ENCODE data around the gene HAND2.

HAND2 gene

DNA sequence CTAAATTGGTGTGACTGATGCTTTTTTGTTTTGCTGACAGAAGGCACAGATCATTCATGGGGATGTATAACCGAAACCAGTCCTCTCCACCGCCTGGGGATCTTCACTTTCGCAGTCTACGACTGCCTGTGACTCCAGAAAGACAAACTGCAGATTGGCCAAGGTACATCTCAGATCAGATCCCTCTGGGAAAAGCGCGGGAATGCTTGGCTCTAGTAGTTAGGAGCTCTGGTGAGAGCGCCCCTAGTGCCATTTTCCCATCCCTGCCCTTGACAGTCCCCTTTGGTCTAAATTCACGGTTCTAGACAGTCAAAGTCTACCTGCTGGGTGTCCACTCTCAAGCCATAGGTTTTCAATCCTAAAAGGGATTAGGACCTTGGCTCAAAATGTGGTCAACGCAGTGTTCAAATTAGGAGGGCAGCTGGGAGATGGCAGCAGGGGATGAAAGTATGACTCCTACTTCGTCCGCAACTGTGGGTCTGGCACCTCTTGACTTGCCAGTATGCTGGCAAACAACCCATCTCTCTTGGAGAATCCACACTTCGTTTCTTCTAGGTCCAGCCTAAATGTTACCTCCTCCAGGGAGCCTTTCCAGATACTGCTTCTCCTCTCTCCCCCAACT is 6.9 kb upstream of the HAND2 start:
- no peak for DNase-seq (ENCODE audit: low read depth, low spot score)

DNA sequence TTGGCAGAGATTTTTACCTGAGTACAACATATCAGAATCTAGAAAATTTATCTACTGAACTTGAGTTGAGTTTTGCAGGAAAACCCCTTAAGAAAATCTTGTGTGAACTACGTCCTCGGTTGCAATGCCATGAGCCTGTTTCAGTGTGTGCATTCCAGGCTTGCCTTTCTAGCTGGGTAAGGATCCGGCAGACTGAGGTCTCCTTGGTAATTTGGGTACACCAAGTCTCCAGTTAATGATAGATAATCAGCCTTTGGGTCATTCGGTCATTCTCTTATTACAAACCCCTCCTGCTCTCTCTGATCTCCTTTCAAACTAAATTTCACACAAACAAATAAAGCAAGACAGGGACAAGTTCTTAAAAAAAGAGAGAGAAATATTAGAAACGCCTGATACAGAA is 5.9 kb upstream of the HAND2 start:
- no peak for DNase-seq (ENCODE audit: low read depth, low spot score)

DNA sequence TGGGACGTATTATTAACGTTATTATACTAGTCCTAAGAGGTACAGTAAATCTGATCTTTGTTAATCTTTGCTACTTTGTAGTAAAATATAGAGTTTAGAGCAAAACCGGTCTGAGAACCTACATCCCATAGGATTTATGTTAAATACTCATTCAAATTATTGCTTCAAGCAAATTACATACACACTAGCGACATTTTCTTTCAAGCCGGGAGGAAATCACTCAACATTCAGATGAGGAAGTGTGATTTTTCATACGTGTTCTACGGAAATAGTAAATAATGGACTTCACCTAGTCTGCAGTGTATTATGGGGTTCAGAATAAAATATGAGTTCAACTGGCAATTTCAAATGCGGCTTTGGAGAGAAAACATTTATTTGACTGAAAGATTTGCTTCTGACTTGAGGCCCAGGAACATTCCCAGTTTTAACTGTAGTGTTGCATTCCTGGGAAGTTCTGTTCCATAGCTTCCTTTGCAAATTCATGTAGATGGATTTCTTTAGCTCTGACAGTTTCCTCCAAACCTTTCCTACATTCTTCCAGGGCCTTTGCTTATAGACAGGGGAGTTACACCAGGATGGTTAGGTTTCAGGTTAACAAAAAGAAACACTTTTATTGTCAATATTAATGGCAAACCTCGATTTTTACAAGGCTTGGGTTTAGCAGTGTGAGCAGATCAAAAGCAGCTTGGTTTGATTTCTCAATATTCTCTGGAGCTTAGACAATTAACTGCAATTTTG is 5.3 kb upstream of the HAND2 start:
- DNase-seq (ENCODE audit: low read depth, low spot score): no peak

DNA sequence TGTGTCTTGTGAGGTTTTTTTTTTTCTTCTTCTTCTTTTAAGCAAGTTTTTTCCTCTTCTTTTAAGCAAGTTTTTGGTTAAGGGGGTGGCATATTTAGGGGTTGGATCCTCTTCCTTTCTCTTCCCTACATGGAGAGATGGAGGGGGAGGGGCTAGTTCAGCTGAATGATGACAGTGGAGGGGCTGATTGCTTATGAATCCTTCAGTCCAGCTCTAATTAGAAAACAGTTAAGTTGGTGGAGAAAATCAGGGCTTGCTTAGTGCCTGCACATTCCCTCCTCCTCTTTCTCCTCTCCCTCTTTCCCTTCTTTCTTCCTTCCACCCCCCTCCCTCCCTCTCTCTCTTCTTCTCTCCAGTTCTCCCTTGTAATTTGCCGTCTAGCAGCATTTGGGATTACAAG is 4.4 kb upstream of the HAND2 start:
- no peak for DNase-seq (ENCODE audit: low read depth, low spot score)

DNA sequence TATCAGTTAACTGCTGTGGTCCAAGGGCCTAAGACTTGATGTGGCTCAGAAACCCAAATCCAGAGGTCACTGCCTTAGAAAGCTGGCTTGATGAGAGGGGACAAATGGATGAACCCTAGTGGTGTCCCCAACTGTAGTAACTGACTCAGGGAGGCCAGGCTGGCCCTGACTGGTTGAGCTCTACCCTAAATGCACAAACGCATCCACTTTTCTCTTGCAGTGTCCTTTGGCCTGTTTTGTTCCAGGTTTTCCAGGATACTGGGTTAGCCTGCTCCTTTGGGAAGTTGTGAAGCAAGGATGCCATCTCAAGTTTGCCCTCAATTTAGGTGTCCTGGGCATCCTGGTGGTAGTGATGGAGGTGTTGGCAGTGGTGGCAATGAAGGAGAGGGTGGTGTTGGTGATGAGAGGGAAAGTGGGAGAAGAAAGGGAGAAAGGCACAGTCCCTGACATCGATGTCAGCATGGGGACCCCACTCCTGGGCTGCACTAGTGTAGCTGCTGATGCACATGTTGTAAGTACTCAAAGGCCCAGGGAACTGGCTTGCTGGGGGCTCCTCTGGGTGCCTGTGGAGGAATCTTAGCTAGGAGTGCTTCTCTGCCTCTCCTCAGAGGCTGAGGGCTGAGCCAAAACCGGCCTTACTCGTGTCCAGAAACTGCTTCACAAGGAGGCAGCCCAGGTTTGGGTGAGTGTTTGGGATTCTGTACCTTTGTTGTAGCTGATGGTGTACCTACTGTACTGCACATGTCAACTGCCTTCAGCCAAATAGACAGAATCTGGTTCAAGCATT is 2.9 kb upstream of the HAND2 start:
- no peak for DNase-seq (ENCODE audit: low read depth, low spot score)

DNA sequence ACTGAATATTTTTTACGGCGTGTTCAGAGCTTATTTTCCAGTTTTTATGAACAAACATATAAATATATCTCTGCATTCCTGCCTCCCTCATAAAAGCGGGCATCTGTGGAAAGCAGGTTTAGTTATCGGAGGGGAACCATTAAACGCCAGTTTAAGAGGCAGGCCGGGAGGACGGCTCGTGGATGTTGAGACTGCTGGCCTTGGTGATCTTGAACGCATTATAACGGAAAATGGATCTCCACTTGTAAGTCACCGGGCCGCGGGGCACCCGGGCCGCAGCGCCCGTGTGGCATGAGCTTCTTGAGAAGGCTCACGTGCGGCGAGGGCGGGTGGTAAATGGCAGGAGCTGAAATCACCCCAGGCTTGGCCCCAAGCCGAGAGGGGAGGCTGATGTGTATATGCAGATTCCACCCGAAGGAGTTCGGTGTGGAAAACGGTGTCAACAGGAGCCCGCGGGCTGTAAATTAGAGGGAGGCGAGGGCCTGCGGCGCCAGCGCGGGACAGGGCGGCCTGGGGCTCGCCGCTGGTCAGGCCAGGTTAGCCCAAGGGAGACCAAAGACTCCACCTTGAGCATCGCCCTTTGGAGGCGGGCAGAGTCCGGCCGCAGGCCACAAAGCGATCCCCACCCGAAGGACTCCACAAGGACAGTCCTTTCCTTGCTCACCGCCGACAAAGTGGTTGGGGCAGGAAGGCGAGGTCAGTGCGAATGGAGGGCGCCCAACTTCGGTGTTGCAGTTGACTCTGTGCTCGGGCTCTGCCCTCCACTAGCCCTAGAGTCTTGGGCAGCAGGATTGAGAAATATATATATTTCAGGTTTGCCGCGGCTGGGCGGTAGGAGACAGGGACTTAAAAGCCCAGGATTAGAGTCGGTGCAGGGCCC is 1.3 kb upstream of the HAND2 start:
- DNase-seq (ENCODE audit: low read depth, low spot score): no peak

DNA sequence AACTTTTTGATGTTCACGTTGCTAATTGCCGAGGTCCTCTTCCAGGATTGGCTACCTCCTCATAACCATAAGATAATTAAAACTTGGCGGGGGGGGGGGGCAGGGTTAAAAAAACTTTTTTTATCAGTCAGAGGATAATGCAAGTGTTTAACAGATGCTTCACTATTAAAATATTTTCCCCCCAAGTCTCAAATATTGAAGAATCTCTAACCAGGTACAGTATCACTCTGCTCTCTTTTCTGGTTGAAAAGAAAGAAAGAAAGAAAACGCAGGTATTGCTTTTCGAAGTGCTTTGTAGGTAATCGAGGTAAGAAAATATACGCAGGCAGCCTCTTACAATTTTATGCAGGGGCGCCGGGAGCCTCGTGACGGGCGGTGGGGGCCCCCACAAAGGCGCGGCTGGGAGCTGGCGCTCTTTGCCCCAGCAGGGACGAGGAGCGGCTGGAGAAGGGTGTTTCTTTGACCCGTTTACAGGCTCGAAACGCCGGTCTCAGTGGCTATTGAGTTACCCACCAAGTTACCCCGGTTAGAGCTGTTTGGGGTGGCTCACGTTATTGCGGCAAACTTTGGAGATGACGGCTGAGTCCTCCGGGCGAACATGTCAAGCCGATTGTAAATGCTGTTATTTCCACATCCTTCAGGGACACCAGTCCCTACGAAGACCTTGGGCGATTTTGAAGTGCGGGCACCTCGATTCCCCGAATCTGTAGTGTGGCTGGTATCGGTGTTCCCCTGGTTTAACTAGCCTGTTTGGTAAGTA is 477 bp upstream of the HAND2 start:
- no peak for DNase-seq (ENCODE audit: low read depth, low spot score)

DNA sequence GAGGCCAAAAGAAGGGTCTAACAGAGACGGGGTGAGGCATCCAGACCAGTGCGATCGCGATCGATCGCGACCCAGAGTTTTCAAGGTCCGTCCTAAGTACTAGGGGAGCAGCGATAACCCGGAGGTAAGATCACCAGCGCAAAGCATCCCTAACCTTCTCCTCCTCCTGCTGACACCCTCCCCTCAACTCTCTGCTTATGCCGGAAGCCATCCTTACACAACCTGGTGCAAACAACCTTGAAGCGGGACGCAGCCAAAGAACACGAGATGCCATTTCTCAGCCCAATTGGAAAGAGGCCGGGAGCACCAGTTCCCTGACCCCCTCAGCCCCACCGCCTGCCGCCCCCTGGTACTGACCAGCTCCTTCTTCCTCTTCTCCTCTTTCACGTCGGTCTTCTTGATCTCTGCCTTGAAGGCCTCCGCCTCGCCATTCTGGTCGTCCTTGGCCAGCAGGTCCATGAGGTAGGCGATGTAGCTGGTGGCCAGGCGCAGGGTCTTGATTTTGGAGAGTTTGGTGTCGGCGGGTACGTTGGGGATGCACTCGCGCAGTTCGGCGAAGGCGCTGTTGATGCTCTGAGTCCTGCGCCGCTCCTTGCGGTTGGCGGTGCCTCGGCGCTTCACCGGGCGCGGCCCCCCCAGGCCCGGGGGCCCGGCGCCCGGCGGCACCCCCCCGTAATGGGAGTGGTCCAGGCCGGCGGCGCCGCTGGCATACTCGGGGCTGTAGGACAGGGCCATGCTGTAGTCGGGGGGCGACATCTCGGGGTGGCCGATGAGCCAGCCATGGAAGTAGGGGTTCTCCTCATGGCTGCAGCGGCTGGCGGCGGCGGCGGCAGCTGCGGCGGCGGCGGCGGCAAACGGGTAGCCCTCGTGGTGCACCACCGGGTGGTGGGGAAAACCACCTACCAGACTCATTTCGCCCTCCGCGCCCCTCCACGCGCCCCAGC is 1.4 kb downstream of the HAND2 start:
- DNase-seq (ENCODE audit: low read depth, low spot score): no peak

DNA sequence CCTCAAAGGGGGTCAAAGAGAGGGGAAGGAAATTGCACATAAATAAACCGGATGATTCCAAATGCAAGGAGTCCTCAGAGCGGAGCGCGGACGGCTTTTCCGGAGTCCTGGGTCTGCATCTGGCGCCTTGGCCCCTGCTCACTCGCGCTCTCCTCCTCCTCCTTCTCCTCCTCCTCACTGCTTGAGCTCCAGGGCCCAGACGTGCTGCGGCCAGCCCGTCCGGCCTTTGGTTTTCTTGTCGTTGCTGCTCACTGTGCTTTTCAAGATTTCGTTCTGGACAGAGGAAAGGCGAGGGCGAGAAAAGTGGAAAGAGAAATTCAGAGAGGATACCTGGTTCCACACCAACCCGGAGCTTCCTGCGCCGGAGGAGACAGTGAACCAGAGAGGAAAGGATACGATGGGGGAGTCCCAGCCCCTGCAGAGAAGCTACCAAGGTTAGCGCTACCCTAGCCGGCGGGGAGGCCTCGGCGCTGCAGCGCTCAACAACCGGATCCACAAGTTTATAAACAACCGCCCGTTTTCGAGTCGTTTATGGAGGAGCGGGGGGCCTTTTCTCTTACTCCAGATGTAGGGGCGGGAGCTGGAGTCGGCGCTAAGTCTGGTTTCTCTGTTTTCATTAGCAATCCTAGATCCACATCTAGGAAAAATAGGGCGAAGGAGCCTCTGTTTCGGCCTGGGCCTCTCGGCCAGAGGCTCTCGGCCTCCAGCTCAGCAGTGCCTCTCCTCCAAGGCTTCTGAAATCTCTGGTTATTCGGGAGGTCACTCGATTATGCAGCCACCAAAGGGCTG is 2.7 kb downstream of the HAND2 start:
- no peak for DNase-seq (ENCODE audit: low read depth, low spot score)

DNA sequence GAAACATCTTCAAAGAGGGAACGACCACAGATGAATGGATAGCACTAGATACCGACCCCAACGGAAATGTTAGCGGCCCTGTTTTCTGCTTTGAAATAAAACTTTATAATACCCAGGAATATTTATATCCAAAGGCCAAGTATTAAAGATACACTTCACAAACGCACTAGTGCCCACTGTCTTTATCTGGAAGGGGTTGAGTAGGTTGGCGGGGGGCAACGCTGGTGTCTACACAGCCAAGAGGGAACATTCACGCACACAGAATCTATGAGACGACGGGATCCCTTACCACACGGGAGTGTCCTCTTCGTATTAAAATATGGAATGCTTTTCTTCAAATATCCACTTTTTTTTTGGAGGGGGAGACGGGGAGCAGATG is 3.3 kb downstream of the HAND2 start:
- no peak for DNase-seq (ENCODE audit: low read depth, low spot score)

DNA sequence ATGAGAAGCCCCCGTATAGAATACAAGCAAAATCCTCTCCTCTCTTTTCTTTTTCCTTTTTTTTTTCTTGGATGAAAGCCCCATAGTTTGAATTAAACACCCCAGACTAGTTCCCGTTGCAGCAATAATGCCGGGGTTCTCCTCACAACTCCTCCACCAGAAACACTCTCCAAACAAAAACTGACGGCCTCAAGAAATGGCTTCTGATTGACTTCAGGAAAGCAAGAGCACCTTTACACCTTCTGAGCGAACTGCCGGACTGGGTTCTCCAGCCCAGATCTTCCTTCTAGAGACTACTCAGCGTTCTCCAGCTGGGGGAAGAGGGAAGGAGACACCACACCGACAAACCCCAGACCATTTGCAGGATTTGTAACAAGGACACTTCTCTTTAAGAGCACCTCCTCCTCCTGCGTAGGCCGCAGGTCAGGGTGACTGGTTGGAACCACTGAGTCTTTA is 4.0 kb downstream of the HAND2 start:
- no peak for DNase-seq (ENCODE audit: low read depth, low spot score)

DNA sequence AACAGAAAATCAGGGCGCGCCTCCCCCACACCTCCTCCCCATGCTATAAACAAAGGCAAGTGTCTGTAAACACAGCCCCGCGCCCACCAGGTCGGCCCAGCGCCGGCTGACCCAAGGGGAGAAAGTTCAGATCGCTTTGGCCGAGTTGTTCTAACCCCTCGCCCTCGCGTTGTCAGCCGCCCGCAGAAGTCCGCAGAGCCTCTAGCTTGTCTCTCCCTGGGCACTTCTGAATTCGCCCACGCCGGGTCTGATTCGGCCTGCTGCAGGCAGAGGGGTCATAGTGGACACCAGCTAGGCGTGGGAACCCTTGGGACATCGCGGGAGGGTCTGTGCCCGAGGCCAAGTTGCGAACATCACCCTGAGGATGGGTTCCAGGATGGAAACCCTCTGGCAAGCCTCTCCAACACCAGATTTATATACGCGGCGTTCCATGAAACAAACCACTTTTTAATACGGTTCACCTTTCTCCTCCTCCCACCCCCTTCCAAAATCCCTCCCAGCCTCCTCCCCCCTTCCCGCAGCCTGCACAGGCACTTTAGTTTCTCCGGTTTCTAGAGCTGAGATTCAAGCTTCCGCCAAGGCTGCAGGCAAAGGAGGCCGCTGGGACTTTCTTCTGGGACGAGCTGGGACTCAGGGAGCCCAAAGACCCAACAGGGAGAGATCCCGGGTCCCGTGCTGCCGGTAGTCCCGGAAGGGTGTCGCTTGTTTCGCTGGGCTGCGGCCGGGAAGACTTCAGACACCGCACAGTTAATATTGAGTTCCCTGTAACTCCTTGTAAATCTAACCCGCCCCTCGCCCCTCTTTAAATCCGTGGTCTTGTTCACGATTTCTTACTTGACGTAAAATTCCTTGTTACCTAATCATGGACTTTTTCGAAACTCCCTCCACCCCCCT is 4.7 kb downstream of the HAND2 start:
- DNase-seq (ENCODE audit: low read depth, low spot score): no peak

DNA sequence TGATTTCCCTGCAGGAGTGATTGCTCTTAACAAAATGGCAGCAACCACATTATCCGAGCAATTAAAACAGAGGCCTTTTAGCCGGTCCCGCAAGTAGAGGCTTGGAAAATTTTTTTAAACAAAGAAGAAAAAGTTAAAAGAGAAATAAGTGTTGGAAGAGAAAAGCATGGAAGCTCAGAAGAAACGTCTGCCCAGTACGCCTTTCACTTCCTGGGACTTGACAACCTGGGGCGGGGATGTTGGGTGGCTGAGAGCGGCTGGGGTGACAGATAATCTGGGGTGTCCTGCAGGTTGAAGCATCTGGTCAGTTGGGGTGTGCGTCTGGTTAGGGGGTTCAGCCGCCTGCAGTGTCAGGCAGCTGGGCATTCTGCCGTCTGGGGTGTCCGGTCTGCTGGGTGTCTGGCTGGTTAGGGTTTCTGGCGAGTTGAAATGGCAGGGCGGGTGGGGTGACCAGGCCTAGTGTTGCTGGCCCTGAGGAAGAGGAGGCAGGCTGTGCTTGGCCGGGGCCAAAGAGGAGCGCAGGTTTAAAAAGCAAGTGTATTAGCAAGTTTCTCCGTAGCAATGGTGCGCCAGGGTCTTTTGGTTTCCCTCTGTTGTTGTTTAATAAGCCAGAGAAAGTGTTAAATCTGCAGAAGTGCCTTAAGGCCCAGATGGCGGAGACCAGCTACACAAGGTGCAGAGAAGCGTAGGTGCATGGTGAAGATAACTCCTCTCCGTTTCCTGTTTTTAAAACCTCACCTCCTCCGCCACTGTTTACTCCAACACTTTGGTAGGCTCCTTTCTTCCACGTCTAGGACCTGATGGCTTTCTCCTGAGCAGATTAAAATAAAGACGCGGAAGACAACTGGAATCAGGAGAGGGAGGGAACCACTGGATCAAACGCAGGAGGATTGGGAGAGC is 5.6 kb downstream of the HAND2 start:
- DNase-seq (ENCODE audit: low read depth, low spot score): no peak

DNA sequence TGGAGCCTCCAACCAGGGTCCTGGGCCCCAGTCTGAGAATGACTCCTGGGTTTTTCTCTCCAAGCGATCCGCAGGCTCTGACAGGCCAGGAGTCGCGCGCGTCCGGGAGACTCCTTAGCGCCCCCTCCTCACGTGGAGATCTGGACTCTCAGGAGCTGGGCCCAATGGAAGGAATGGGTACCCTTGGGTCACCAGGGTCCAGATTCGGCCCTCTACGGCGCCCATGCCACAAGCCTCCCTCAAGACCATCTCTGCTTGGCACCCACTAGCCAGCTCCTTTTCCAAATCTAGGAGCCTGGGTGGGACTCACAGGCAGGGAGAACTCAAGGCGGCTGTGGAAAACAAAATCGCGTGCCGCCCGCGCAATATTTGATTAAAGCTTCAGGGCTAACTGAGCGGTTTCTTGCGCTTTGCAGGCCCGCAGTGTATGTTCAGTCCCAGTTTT is 7.1 kb downstream of the HAND2 start:
- DNase-seq (ENCODE audit: low read depth, low spot score): no peak

DNA sequence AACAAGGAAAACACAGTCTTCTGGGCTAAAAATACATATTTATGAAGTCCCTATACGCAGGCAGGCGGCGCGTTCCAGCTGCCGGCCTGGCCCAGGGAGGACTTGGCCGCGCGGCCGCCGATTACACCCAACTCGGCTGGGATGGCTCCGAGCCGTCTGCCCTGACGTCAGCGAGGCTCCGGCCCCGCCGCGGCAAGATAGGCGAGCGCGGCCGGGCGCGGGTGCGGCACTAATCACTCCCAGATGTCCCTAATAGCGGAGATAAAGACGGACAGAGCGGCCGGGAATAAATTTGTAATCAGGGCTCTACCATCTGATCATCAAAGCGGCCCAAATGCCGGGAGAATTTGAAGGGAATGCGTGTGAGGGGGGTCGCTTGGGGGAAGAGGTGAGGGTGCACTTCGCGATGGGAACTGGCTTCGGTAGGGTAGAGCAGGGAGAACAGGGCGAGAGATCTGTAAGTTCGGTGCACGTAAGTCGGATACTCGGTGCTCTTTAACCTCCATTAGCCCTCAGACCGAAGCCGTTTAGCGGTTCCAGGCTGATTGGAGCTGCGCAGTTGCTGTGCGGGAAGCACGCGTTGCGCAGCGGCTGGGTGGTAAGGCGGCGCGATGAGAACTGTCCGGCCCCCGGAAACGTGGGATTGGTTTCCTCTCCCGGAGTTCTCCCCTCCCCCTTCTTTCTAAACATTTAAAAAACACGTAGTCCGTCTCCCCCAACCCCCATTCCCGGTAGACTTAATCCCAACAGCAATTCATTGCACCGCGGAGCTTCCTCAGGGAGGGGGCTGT is 7.7 kb downstream of the HAND2 start:
- no peak for DNase-seq (ENCODE audit: low read depth, low spot score)
